Activated CD4-positive, alpha-beta memory T cell treated with anti-CD3 and anti-CD28 coated beads for 36 hours (primary cell): ENCODE data around the gene EML6. TPM values are rescaled to one million over a fixed set of nuclear protein-coding genes. Genes with fewer than 3 reads are reported as not detected.
"Not testable (repeated sequence)": the region's sequence is repeated elsewhere in the genome, so short reads cannot be mapped to it uniquely, and the experiment has no call there.

Experiments used
- CTCF ChIA-PET: fragments of 350-600 bp; sonication (Branson Sonifier 250); formaldehyde crosslinking; loops from one replicate; lab custom pipeline; 2021; ENCODE audit warnings: antibody characterized with exemption, inconsistent platforms; lab: Charles Lee
- POLR2A ChIA-PET: fragments of 350-600 bp; sonication (Branson Sonifier 250); formaldehyde crosslinking; loops from one replicate; lab custom pipeline; 2021; ENCODE audit warnings: antibody characterized with exemption; lab: Charles Lee
- DNase-seq: peaks from one replicate; pipeline ENCODE4 v3.0.0-alpha.2; 2020
- H3K27ac Mint-ChIP-seq: one replicate; pipeline ENCODE4 v1.8.0; 2021; ENCODE audit warnings: mixed read lengths
- H3K27me3 Mint-ChIP-seq: one replicate; pipeline ENCODE4 v1.8.0; 2021; ENCODE audit warnings: mixed read lengths
- H3K36me3 Mint-ChIP-seq: one replicate; pipeline ENCODE4 v1.8.0; 2021; ENCODE audit warnings: mixed read lengths
- H3K4me1 Mint-ChIP-seq: one replicate; pipeline ENCODE4 v1.8.0; 2021; ENCODE audit warnings: low read depth, mixed read lengths
- H3K4me3 Mint-ChIP-seq: one replicate; pipeline ENCODE4 v1.8.0; 2021; ENCODE audit warnings: mild to moderate bottlenecking, mixed read lengths
- H3K9me3 Mint-ChIP-seq: one replicate; pipeline ENCODE4 v1.8.0; 2021; ENCODE audit warnings: mixed read lengths
- intact Hi-C: fragments of 100-400 bp; cut with micrococcal nuclease; formaldehyde crosslinking; loops from one replicate; pipeline ENCODE4 v1.15.1; 2023
- total RNA-seq, 2 experiments: library from RNA; stranded (reverse); gene quantifications; one replicate each; pipeline ENCODE4 v1.2.3, GENCODE V29; 2021

Gene EML6
- total RNA-seq, 2 experiments from 2014 or later = 0.46 to 0.50 TPM

DNA sequence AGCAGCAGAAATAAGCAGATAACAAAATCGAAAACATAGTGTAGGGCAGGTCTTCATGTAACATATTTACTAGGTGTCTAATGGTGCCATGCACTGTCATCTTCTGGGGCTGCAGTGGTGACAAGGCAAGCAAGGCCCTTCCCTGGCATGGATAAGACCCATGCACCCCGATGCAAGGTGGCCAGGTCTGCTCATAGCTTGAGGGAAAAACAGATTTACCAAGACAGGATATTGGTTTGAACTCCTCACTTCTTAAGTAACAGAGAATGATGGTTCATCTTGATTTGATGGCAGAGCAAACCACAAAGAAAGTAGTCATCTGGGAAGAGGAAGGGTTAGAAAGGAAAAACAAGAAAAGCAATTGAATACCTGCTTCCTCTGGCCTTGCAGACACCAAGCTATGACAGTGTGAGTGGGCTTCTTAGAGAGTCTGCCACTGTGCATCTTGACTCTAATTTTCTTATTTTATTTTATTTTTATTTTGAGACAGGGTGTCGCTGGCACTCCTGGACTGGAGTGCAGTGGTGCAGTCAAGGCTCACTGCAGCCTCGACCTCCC, 35.8 kb upstream of the EML6 start:
- H3K9me3 Mint-ChIP-seq = no peaks in the 10 kb centered on the region
- ChIA-PET CTCF (interaction anchor here (1.0 kb wide), 1 partner anchor 23 kb away, joined by 4 read pairs; no protein-coding TSS in a partner anchor), POLR2A (no interaction called here)
- peaks cover 43% of the 10 kb centered on the region for H3K27me3 Mint-ChIP-seq
- intact Hi-C loops = no loop called here
- peaks cover 5% of the 10 kb centered on the region for H3K4me1 Mint-ChIP-seq
- H3K36me3 Mint-ChIP-seq = no peaks in the 10 kb centered on the region
- no peak overlapping the region for H3K4me3 Mint-ChIP-seq
- H3K27ac Mint-ChIP-seq = no peak overlapping the region
- no peak for DNase-seq

DNA sequence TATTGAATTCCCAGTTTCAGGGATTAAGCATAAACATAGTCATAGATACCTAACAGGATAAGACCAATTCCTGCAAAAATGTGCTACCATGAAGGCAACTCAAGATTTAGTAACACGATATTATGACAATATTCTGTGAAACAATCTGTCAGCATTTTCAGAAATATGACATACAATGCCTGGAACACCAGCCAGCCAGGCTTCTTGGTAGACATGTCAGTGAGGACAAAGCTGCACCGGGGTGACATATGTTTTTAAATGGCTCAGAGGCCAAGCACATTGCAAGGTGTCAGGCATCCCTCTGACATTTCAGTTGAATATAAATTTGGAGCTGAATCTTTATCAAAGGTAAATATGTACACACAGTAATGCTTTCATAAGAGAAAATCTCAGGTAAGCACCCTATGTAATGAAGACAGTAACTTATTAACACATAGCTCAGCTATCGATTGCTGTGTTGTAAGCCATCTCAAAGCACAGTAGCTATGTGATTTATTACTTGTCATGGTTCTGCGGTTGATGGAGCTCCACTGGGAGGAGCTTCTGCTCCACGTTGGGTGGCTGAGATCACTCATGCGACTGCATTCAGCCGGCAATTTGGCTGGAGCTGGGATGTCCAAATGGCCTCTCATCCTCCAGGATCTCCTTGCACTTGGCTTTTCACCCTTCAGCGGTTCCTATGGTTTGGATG, 31.9 kb upstream of the EML6 start:
- H3K4me1 Mint-ChIP-seq = peaks cover 5% of the 10 kb centered on the region
- no peak overlapping the region for H3K27ac Mint-ChIP-seq
- intact Hi-C loops = loop anchor here (1.0 kb wide), 1 partner anchor 11 kb away; no protein-coding TSS in a partner anchor
- no peaks in the 10 kb centered on the region for H3K36me3 Mint-ChIP-seq
- H3K4me3 Mint-ChIP-seq = no peak overlapping the region
- ChIA-PET POLR2A (no interaction called here), CTCF (interaction anchor here (0.7 to 3.8 kb wide), 6 partner anchors 8 to 147 kb away, joined by 3 to 19 read pairs (median 5); no protein-coding TSS in a partner anchor)
- no peak for DNase-seq
- no peaks in the 10 kb centered on the region for H3K9me3 Mint-ChIP-seq
- H3K27me3 Mint-ChIP-seq = peaks cover 18% of the 10 kb centered on the region

DNA sequence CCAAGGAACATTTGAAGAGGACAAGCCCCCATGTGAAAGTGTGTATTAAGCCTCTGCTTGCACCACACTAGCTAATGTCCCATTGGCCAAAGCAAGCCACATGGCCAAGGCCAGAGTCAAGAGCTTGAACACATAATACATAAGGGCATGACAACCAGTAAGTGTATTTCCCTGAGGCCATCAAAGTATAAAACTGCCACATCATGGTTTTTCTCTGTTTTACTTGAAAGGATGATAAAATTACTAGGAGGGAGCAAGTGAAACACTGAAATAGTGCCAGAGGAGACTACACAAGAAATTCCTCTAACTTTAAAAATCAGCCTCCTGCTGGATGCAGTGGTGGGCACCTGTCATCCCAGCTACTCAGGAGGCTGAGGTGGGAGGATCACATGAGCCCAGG, 30.9 kb upstream of the EML6 start:
- DNase-seq = no peak
- no peak overlapping the region for H3K4me3 Mint-ChIP-seq
- H3K4me1 Mint-ChIP-seq = peaks cover 1% of the 10 kb centered on the region
- peaks cover 19% of the 10 kb centered on the region for H3K27me3 Mint-ChIP-seq
- H3K9me3 Mint-ChIP-seq = no peaks in the 10 kb centered on the region
- H3K36me3 Mint-ChIP-seq = no peaks in the 10 kb centered on the region
- ChIA-PET CTCF (interaction anchor here (1.1 to 3.8 kb wide), 6 partner anchors 10 to 146 kb away, joined by 4 to 19 read pairs (median 6); no protein-coding TSS in a partner anchor), POLR2A (no interaction called here)
- no peak overlapping the region for H3K27ac Mint-ChIP-seq
- intact Hi-C loops = no loop called here

DNA sequence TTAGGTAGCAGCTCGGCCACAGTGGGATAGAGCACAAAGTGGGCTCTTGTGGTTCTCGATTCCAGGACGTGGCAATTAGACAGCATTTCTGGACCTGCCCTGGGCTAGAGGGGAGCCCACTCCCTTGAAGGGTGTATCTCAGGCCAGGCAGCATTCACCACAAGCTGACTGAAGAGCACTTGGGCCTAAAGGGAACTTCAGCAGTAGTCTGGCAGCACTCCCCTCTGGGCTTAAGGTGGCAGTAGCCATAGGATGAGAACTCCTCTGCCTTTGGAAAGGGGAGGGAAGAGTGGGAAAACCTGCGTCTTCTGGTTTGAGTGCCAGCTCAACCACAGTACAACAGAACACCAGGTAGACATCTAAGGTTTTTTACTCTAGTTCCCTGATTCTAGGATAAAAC, 28.1 kb upstream of the EML6 start:
- ChIA-PET POLR2A (no interaction called here), CTCF (interaction anchor here (0.8 to 2.0 kb wide), 4 partner anchors 9 to 173 kb away, joined by 3 to 5 read pairs (median 4); no protein-coding TSS in a partner anchor)
- Mint-ChIP-seq H3K4me3 (no peak overlapping the region), H3K9me3 (no peaks in the 10 kb centered on the region), H3K27me3 (peaks cover 13% of the 10 kb centered on the region), H3K27ac (no peak overlapping the region), H3K36me3 (no peaks in the 10 kb centered on the region), H3K4me1 (no peaks in the 10 kb centered on the region)
- DNase-seq = no peak
- intact Hi-C loops = no loop called here

- Mint-ChIP-seq H3K9me3 (no peaks in the 10 kb centered on the region), H3K36me3 (no peaks in the 10 kb centered on the region), H3K27ac (no peak overlapping the region), H3K4me3 (no peak overlapping the region), H3K4me1 (peaks cover 6% of the 10 kb centered on the region), H3K27me3 (peaks cover 10% of the 10 kb centered on the region)
- POLR2A ChIA-PET = no interaction called here
- intact Hi-C loops = no loop called here
- CTCF ChIA-PET = interaction anchor here (0.6 to 1.4 kb wide), 2 partner anchors 32 to 224 kb away, joined by 3 read pairs; no protein-coding TSS in a partner anchor
- no peak for DNase-seq
Measured at GRCh38 chr2:54697934-54698333, 25.5 kb upstream of the EML6 start.

DNA sequence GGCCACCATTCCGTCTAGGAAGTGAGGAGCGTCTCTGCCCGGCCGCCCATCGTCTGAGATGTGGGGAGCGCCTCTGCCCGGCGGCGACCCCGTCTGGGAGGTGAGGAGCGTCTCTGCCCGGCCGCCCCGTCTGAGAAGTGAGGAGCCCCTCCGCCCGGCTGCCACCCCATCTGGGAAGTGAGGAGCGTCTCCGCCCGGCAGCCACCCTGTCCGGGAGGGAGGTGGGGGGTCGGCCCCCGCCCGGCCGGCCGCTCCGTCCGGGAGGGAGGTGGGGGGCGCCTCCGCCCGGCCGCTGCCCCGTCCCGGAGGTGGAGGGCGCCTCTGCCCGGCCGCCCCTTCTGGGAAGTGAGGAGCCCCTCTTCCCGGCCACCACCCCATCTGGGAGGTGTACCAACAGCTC, 24.5 kb upstream of the EML6 start:
- POLR2A ChIA-PET, H3K27ac Mint-ChIP-seq, intact Hi-C loops, CTCF ChIA-PET, DNase-seq, H3K36me3 Mint-ChIP-seq, H3K9me3 Mint-ChIP-seq, H3K4me1 Mint-ChIP-seq, H3K4me3 Mint-ChIP-seq: not testable (repeated sequence)
- H3K27me3 Mint-ChIP-seq = peaks cover 10% of the 10 kb centered on the region

GRCh38 chr2:54699665-54700064, 23.8 kb upstream of the EML6 start:
- H3K4me3 Mint-ChIP-seq = no peak overlapping the region
- POLR2A ChIA-PET = no interaction called here
- intact Hi-C loops = no loop called here
- CTCF ChIA-PET = interaction anchor here (1.2 kb wide), 1 partner anchor 34 kb away, joined by 4 read pairs; no protein-coding TSS in a partner anchor
- no peak overlapping the region for H3K27ac Mint-ChIP-seq
- no peak for DNase-seq
- H3K27me3 Mint-ChIP-seq = peaks cover 8% of the 10 kb centered on the region
- H3K36me3 Mint-ChIP-seq = no peaks in the 10 kb centered on the region
- peaks cover 6% of the 10 kb centered on the region for H3K4me1 Mint-ChIP-seq
- H3K9me3 Mint-ChIP-seq = no peaks in the 10 kb centered on the region

GRCh38 chr2:54701029-54701428, 22.4 kb upstream of the EML6 start:
- no peaks in the 10 kb centered on the region for H3K9me3 Mint-ChIP-seq
- intact Hi-C loops = no loop called here
- no peak for DNase-seq
- no peak overlapping the region for H3K4me3 Mint-ChIP-seq
- peaks cover 5% of the 10 kb centered on the region for H3K27me3 Mint-ChIP-seq
- ChIA-PET POLR2A (no interaction called here), CTCF (interaction anchor here (2.5 kb wide), 1 partner anchor 35 kb away, joined by 26 read pairs; no protein-coding TSS in a partner anchor)
- H3K4me1 Mint-ChIP-seq = peaks cover 6% of the 10 kb centered on the region
- no peaks in the 10 kb centered on the region for H3K36me3 Mint-ChIP-seq
- H3K27ac Mint-ChIP-seq = no peak overlapping the region

GRCh38 chr2:54704238-54704637, 19.2 kb upstream of the EML6 start:
- Mint-ChIP-seq H3K27ac (no peak overlapping the region), H3K9me3 (no peaks in the 10 kb centered on the region), H3K36me3 (no peaks in the 10 kb centered on the region), H3K4me3 (no peak overlapping the region), H3K4me1 (peaks cover 6% of the 10 kb centered on the region), H3K27me3 (peaks cover 14% of the 10 kb centered on the region)
- intact Hi-C loops = loop anchor here (1.0 to 2.0 kb wide), 4 partner anchors 39 to 597 kb away; no protein-coding TSS in a partner anchor
- CTCF ChIA-PET = interaction anchor here (0.8 to 8.0 kb wide), 35 partner anchors 8 to 600 kb away, joined by 3 to 228 read pairs (median 5); partner anchors contain the start of gene EML6
- POLR2A ChIA-PET = interaction anchor here (1.1 to 1.2 kb wide), 2 partner anchors 38 to 597 kb away, joined by 3 to 5 read pairs; no protein-coding TSS in a partner anchor
- no peak for DNase-seq

DNA sequence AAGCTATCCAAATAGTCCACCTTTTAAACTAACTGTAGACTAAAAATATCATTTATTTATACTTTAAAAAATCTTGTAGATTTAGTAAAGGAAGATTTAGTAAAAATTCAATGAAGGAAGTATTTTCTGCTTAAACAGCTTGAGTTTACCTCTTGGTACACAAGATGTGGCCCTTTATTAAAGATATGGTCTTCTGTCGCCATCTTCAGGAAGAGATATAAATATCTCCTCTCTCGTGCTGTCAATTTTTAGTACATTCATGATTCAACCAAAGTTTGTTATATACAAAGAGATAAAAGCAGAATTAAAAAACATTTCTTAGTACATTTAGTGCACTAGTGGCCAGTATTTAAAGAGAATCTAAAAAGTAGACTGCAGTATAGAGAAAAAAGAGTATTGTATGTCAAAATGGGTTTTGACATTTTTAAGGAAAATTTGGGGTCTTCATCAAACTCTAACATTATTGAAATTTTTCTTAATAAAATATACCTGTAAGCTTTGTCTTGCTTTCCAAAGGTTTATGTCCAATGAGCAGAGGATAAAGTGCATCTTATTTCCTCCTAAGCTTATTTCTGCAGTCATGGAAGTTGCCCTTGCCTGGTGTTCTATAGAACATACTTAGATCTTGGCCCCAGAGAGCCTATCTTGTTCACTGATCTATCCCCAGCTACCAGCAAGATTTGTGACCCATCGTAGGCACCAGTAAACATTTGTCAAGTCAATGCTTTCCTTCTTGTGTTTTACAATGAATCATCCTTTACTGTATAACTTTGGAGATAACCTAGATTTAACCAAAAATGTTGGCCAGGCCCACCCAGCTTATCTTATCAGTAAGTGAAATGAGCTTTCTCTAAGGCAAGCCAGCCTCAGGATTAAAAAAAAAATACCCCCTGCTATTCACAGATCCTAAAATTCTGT, 18.5 kb upstream of the EML6 start:
- DNase-seq = no peak
- H3K9me3 Mint-ChIP-seq = no peaks in the 10 kb centered on the region

GRCh38 chr2:54706622-54707021, 16.8 kb upstream of the EML6 start:
- Mint-ChIP-seq H3K4me3 (no peak overlapping the region), H3K27me3 (peaks cover 23% of the 10 kb centered on the region), H3K36me3 (no peaks in the 10 kb centered on the region), H3K27ac (no peak overlapping the region), H3K4me1 (no peaks in the 10 kb centered on the region), H3K9me3 (no peaks in the 10 kb centered on the region)
- intact Hi-C loops = no loop called here
- ChIA-PET CTCF (interaction anchor here (1.0 to 8.0 kb wide), 9 partner anchors 11 to 599 kb away, joined by 3 to 228 read pairs (median 8); partner anchors contain the start of gene EML6), POLR2A (no interaction called here)
- DNase-seq = no peak

More for the DNA sequence above, 18.5 kb upstream of the EML6 start:
- Mint-ChIP-seq H3K36me3 (no peaks in the 10 kb centered on the region), H3K27me3 (peaks cover 19% of the 10 kb centered on the region), H3K4me1 (peaks cover 6% of the 10 kb centered on the region), H3K4me3 (no peak overlapping the region), H3K27ac (no peak overlapping the region)
- ChIA-PET CTCF (interaction anchor here (0.6 to 8.0 kb wide), 38 partner anchors 9 to 601 kb away, joined by 3 to 228 read pairs (median 5); partner anchors contain the start of gene EML6), POLR2A (interaction anchor here (0.6 to 1.2 kb wide), 4 partner anchors 10 to 598 kb away, joined by 3 to 5 read pairs (median 5); no protein-coding TSS in a partner anchor)
- intact Hi-C loops = loop anchor here (1.0 to 2.0 kb wide), 4 partner anchors 40 to 598 kb away; no protein-coding TSS in a partner anchor
